Thymus (tissue), 11 donors: ENCODE results near the gene MAP3K4. TPM values are rescaled to one million over a fixed set of nuclear protein-coding genes. Genes with fewer than 3 reads are reported as not detected.

Experiments used
- DNase-seq, 9 donors: peaks; one replicate each; pipeline ENCODE4 v3.0.0-alpha.2; 2013; ENCODE audit warnings: low spot score in 9 of 9, low read depth in 6 of 9, missing footprints in 1 of 9
- H3K27ac ChIP-seq, 2 donors: one replicate each; pipeline ENCODE4 v1.5.1; 2013; ENCODE audit warnings: control low read depth in 1 of 2, low read depth in 1 of 2, low read length in 1 of 2, mild to moderate bottlenecking in 1 of 2, moderate library complexity in 1 of 2
- H3K27me3 ChIP-seq, 2 donors: one replicate each; pipeline ENCODE4 v1.5.1; 2013; ENCODE audit warnings: low read length in 1 of 2; ENCODE audit not compliant: control insufficient read depth in 2 of 2, insufficient read depth in 1 of 2
- H3K36me3 ChIP-seq, 2 donors: one replicate each; pipeline ENCODE4 v1.5.1; 2013; ENCODE audit warnings: low read length in 1 of 2, mild to moderate bottlenecking in 1 of 2, moderate library complexity in 1 of 2; ENCODE audit not compliant: control insufficient read depth in 2 of 2, insufficient read depth in 2 of 2
- H3K4me1 ChIP-seq, 2 donors: one replicate each; pipeline ENCODE4 v1.5.1; 2013; ENCODE audit warnings: low read length in 2 of 2; ENCODE audit not compliant: control insufficient read depth in 2 of 2, insufficient read depth in 2 of 2
- H3K4me3 ChIP-seq, 2 donors: one replicate each; pipeline ENCODE4 v1.5.1; 2013; ENCODE audit warnings: low read length in 2 of 2, control low read depth in 1 of 2, mild to moderate bottlenecking in 1 of 2
- H3K9me3 ChIP-seq, 2 donors: one replicate each; pipeline ENCODE4 v1.5.1; 2013; ENCODE audit warnings: low read length in 1 of 2, mild to moderate bottlenecking in 1 of 2; ENCODE audit not compliant: control insufficient read depth in 2 of 2, insufficient read depth in 1 of 2
- WGBS: extraction: QIAGEN DNeasy Blood & Tissue Kit; methylation state at CpG from one replicate; pipeline ENCODE4 v1.1.7; 2013; 5-methylcytosine and 5-hydroxymethylcytosine counted together
- polyA plus RNA-seq: library from polyadenylated mRNA; stranded (reverse); fragments of 200-250 nt; gene quantifications from one replicate; pipeline ENCODE4 v1.2.3, GENCODE V29; 2013
- total RNA-seq: library from RNA; stranded (reverse); fragments of 120-200 nt; gene quantifications from one replicate; pipeline ENCODE4 v1.2.4, GENCODE V29; 2013
- donor health status: healthy.

Gene MAP3K4
- total and polyA plus RNA-seq, 2 donors = 25.1 to 26.7 TPM

DNA sequence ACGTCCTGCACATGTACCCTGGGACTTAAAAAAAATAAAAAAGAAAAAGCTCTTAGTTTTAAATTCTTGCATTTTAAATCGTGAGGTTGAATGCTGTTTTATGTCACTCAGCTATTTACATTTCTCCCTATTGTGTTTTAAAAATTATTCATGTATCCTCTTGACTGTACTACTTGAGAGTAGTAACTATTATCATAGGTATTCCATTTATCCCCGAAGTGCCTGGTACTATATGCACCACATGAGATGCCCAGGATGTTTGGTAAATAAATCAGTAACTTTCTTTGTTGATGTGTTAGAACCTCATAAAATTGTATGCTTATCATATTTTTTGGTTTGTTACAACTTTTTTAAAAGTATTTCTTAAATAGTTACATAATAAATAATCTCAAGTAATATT lies 18.4 kb downstream of the MAP3K4 start:
- WGBS = 97% methylated on average over 3 of the region's 3 CpGs
- no peaks in the 10 kb centered on the region for H3K36me3 ChIP-seq
- no peaks in the 10 kb centered on the region for H3K27me3 ChIP-seq
- no peaks in the 10 kb centered on the region for H3K9me3 ChIP-seq
- H3K4me1 ChIP-seq = no peaks in the 10 kb centered on the region
- no peak overlapping the region for H3K27ac ChIP-seq
- H3K4me3 ChIP-seq = no peak overlapping the region
- no peak for DNase-seq

DNA sequence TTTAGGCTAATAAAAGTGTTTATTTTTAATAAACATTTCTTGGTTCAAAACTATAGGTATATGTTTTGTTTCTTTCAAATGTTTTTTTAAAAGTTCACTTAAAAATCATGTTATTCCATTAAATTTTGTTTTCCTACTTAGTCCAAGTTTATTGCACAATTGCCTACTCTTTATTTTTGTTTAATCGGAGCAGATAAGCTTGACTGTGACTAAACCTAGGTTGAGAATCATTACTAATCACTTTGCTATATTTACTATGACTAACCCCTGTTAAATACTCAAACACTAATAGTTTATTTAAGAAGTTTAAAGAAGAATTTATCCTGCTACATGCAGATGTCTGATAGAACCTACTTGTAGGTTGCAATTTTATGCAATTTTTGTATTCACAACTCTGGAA lies 18.8 kb downstream of the MAP3K4 start:
- 96% methylated on average over 1 of the region's 1 CpG for WGBS
- no peaks in the 10 kb centered on the region for H3K4me1 ChIP-seq
- no peaks in the 10 kb centered on the region for H3K9me3 ChIP-seq
- no peak overlapping the region for H3K4me3 ChIP-seq
- DNase-seq = no peak
- H3K36me3 ChIP-seq = no peaks in the 10 kb centered on the region
- H3K27ac ChIP-seq = no peak overlapping the region
- no peaks in the 10 kb centered on the region for H3K27me3 ChIP-seq

DNA sequence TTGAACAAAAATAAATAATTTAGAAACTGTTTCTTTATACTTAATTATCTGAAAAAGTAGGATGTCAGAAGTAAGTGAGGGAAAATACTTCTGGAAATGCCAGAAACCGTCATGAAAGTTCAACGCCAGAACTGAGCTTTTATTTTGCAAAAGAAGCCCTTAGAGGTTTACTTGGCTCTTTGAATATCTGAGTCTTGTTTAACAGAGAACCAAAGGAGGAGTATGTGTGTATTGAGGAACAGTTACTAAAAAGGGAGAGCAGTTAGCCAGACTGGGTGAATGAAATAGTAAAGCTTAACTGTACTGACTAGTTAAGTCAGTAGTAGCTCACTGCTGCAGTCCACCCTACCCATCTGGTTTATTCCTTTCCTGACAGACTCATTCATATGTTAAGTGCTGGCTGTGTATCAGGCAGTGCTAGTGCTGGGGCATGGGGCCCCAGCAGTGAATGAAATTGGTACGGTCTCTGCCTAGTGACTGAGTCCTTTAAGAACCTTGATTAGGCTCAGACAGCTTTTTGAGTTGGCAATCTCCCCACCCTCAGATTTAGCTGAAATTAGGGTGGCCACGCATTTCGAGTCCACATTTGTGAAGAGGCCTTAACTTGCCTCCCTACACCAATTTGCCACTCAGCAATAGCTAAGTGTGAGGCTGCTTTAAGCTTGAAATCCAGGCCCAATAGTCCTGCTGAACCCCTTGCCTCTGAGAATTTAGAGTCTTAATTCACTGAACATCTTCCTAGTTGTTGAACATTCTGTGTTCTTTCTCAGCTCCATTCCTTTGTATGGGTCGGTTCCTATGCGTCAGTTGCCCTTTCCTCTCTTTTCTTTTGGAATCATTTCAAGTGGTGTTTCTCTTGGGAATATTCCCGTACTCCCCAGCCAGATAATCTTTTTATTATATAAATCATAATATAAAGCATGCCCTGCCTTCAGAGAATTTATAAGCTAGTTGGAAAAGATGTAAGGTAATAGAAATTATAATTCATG lies 20.2 kb downstream of the MAP3K4 start:
- Histone ChIP-seq H3K4me1 (no peaks in the 10 kb centered on the region), H3K9me3 (no peaks in the 10 kb centered on the region), H3K27me3 (no peaks in the 10 kb centered on the region), H3K27ac (no peak overlapping the region), H3K36me3 (no peaks in the 10 kb centered on the region), H3K4me3 (no peak overlapping the region)
- WGBS = 84% methylated on average over 8 of the region's 8 CpGs
- DNase-seq = no peak

DNA sequence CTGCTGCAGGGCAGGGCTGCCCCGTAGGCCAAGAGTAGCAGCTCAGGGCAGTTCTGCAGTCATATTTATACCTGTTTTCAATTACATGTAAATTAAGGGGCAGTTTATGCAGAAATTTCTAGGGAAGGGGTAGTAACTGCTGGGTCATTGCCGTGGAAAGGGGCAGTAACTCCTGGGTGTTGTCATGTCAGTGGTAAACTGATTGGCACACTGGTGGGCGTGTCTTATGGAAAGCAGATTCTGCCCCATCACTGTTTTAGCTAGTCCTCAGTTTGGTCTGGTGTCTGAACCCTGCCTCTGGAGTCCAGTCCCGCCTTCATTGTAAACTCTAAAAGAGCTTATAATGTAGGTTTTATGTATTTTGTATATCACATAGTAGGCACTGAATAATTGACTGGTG lies 22.1 kb downstream of the MAP3K4 start:
- Histone ChIP-seq H3K36me3 (no peaks in the 10 kb centered on the region), H3K27ac (no peak overlapping the region), H3K4me1 (no peaks in the 10 kb centered on the region), H3K27me3 (no peaks in the 10 kb centered on the region), H3K9me3 (no peaks in the 10 kb centered on the region), H3K4me3 (no peak overlapping the region)
- DNase-seq = no peak
- WGBS = 97% methylated on average over 4 of the region's 4 CpGs

DNA sequence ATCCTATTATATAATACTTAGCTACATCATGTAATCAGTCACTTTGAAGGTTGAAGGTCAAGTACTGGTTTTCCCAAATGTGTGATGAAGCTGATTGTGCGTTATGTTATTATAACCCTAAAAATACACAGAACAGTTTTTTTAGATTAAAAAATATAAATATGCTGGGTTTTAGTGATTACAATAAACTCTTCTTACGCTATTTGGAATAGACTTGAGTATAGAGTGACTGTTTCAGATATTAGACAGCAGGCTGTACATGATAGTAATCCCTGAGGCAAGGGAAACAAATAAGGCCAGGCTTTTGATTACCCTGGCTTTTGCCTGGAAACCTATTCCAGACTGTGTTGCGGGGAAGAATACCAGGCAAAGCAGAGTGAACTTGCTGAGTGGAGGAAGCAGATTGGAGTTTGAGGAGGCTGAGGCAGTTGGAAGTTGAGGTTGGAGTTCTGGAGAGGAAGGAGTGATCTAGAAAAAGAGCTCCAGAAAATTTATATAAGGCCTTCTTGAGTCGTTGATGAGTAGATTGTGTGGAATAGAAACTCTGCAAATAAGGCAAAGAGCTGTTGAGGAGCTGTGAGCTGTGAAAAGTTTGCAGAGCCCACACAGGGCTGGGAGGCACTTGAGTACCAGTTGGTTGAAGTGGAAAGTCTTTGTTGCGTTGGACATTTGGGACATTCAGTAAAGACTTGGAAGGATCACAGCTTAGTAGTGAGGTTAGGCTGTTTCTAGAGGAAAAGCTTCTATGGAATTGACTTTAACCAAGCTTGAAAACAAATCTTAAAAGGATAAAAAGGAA lies 26.4 kb downstream of the MAP3K4 start:
- no peak overlapping the region for H3K27ac ChIP-seq
- no peaks in the 10 kb centered on the region for H3K4me1 ChIP-seq
- no peaks in the 10 kb centered on the region for H3K36me3 ChIP-seq
- no peaks in the 10 kb centered on the region for H3K27me3 ChIP-seq
- no peaks in the 10 kb centered on the region for H3K9me3 ChIP-seq
- WGBS = 89% methylated on average over 5 of the region's 5 CpGs
- no peak for DNase-seq
- no peak overlapping the region for H3K4me3 ChIP-seq

DNA sequence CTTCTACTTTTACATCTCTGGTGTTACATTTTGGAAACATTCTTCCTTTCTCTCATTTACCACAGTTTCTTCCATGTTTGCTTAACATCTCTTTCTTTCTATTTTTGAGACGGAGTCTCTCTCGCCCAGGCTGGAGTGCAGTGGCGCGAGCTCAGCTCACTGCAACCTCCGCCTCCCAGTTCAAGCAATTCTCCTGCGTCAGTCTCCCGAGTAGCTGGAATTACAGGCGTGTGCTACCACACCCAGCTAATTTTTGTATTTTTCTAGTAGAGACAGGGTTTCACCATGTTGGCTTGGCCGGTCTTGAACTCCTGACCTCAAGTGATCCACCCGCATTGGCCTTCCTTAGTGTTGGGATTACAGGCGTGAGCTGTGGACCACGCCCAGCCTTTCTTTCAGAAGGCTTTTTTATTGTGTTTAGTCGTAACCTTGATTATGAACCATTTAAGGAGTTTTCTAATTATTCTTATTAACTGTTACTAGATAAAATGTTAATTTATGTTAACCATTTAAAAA lies 27.8 kb downstream of the MAP3K4 start:
- DNase-seq = no peak
- 98% methylated on average over 13 of the region's 13 CpGs for WGBS

DNA sequence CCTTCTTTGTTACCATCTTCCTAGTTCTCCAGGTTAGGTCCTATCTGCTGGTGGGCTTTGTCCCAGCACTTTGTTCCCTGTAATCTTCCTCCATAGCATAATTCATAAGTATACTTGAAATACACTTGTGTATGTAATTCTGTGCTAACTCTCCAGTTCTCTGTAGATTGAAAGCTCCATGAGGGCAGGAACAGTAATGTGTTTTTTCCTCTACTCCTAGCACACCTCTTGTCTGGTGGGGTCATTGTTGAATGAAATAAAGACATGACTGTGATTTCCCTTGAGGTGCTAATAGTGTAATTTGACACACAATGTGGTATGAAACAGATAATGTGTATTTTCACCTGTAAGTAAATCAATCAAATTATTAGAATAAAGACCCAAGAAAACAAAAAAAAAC lies 30.0 kb downstream of the MAP3K4 start:
- Histone ChIP-seq H3K36me3 (no peaks in the 10 kb centered on the region), H3K27me3 (no peaks in the 10 kb centered on the region), H3K4me1 (no peaks in the 10 kb centered on the region)

More for the DNA sequence above, 27.8 kb downstream of the MAP3K4 start:
- no peaks in the 10 kb centered on the region for H3K9me3 ChIP-seq
- H3K4me1 ChIP-seq = no peaks in the 10 kb centered on the region
- no peak overlapping the region for H3K4me3 ChIP-seq
- no peak overlapping the region for H3K27ac ChIP-seq
- no peaks in the 10 kb centered on the region for H3K27me3 ChIP-seq
- H3K36me3 ChIP-seq = no peaks in the 10 kb centered on the region

DNA sequence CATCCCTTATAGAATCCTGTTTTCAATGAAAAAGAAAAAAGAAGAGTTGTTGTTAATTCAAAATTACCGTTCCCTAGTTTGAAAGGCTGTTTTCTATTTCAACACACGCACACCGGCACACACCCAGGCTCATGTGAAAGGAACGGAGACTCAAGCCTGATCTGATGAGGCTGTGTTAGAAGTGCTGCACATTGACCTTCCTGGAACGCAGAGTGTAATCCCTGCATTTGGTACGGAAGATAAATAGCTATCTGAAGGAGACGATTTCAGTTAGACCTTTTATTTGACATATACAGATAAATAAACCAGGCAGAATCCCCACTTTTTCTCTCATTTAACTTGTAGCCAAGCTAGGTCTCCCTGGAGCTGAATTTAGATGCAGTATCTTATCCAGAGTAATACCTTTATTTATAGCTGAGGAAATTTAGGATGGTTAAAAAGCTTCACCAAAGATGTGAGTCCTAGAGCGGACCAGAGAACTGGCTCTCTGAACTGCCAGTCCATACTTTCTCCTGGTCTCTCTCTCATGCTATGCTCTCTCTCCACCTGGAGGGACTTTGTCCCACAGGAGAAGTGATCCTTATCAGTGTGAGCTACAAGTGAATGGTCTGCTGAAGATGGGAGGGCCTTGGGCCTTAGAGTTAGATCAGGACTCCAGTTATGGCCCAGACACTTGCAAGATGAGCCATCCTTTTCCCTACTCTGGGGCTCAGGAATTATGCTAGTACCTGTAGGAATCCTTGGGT lies 30.6 kb downstream of the MAP3K4 start:
- H3K36me3 ChIP-seq = no peaks in the 10 kb centered on the region
- no peak overlapping the region for H3K4me3 ChIP-seq
- H3K27ac ChIP-seq = no peak overlapping the region
- H3K27me3 ChIP-seq = no peaks in the 10 kb centered on the region
- H3K9me3 ChIP-seq = no peaks in the 10 kb centered on the region
- no peaks in the 10 kb centered on the region for H3K4me1 ChIP-seq
- DNase-seq = no peak
- 98% methylated on average over 8 of the region's 8 CpGs for WGBS

More for the DNA sequence above, 30.0 kb downstream of the MAP3K4 start:
- no peaks in the 10 kb centered on the region for H3K9me3 ChIP-seq
- no peak for DNase-seq
- H3K27ac ChIP-seq = no peak overlapping the region
- H3K4me3 ChIP-seq = no peak overlapping the region
